ENCODE results near the gene ANKRD55. TPM values are rescaled to one million over a fixed set of nuclear protein-coding genes. Genes with fewer than 3 reads are reported as not detected.

The ANKRD55 gene
- total and polyA plus RNA-seq, 2 donors (not counting 1 experiment from before 2014, with no cell fraction given), result not detected

- no peak overlapping the region for H3K4me3 ChIP-seq (replicated peaks in 1 of 4; ENCODE audit: control extremely low read depth in 1 of 4, insufficient read depth in 1 of 4, low read depth in 3 of 4, low read length in 4 of 4)
- H3K27me3 ChIP-seq (ENCODE audit: control insufficient read depth, insufficient read depth, low read length), result no peaks in the 10 kb centered on the region
- no peaks in the 10 kb centered on the region for H3K79me2 ChIP-seq (ENCODE audit: control insufficient read depth, insufficient read depth, low read length)
- H3K36me3 ChIP-seq (ENCODE audit: control insufficient read depth, insufficient read depth, low read length), result no peaks in the 10 kb centered on the region
- peaks cover 10% of the 10 kb centered on the region for H3K4me1 ChIP-seq (ENCODE audit: control insufficient read depth, extremely low read depth, insufficient read depth, low read length)
- H3K4me2 ChIP-seq (ENCODE audit: extremely low read depth, insufficient read depth, low read length), result no peak overlapping the region
- no peaks in the 10 kb centered on the region for H4K20me1 ChIP-seq (ENCODE audit: control insufficient read depth, extremely low read depth, insufficient read depth, low read length)
- no peak overlapping the region for H3K9ac ChIP-seq (ENCODE audit: insufficient read depth, low read length)
- H2AFZ ChIP-seq (ENCODE audit: low read length), result no peak overlapping the region
- DNase-seq (ENCODE audit: low read depth in 2 of 2), result no peak
- no peak overlapping the region for H3K27ac ChIP-seq (ENCODE audit: insufficient read depth, low read length)
- H3K9me3 ChIP-seq (ENCODE audit: control insufficient read depth, insufficient read depth, low read depth, low read length), result no peaks in the 10 kb centered on the region
- TF ChIP-seq EZH2 (IDR thresholded peaks at IDR 0.05; ENCODE audit: low read length, missing control alignments) (no peak), CTCF (conservative IDR thresholded peaks at IDR 0.05 in 1 of 2, IDR thresholded peaks at IDR 0.05 in 1 of 2; ENCODE audit: low read depth in 1 of 2, low read length in 2 of 2) (no peak)
Measured at GRCh38 chr5:56090793-56091460, 142.2 kb downstream of the ANKRD55 start.

- H3K4me3 ChIP-seq (replicated peaks in 1 of 4; ENCODE audit: control extremely low read depth in 1 of 4, insufficient read depth in 1 of 4, low read depth in 3 of 4, low read length in 4 of 4), result no peak overlapping the region
- peaks cover 10% of the 10 kb centered on the region for H3K4me1 ChIP-seq (ENCODE audit: control insufficient read depth, extremely low read depth, insufficient read depth, low read length)
- no peak overlapping the region for H3K4me2 ChIP-seq (ENCODE audit: extremely low read depth, insufficient read depth, low read length)
- no peaks in the 10 kb centered on the region for H4K20me1 ChIP-seq (ENCODE audit: control insufficient read depth, extremely low read depth, insufficient read depth, low read length)
- H3K79me2 ChIP-seq (ENCODE audit: control insufficient read depth, insufficient read depth, low read length), result no peaks in the 10 kb centered on the region
- TF ChIP-seq EZH2 (IDR thresholded peaks at IDR 0.05; ENCODE audit: low read length, missing control alignments) (no peak), CTCF (conservative IDR thresholded peaks at IDR 0.05 in 1 of 2, IDR thresholded peaks at IDR 0.05 in 1 of 2; ENCODE audit: low read depth in 1 of 2, low read length in 2 of 2) (no peak)
- DNase-seq (ENCODE audit: low read depth in 2 of 2), result peak in 1 of 2 donors; percentile 85
- H3K9me3 ChIP-seq (ENCODE audit: control insufficient read depth, insufficient read depth, low read depth, low read length), result no peaks in the 10 kb centered on the region
- H3K27ac ChIP-seq (ENCODE audit: insufficient read depth, low read length), result no peak overlapping the region
- H3K27me3 ChIP-seq (ENCODE audit: control insufficient read depth, insufficient read depth, low read length), result no peaks in the 10 kb centered on the region
- H2AFZ ChIP-seq (ENCODE audit: low read length), result no peak overlapping the region
- no peak overlapping the region for H3K9ac ChIP-seq (ENCODE audit: insufficient read depth, low read length)
- H3K36me3 ChIP-seq (ENCODE audit: control insufficient read depth, insufficient read depth, low read length), result no peaks in the 10 kb centered on the region
Measured at GRCh38 chr5:56088967-56089829, 143.9 kb downstream of the ANKRD55 start.

- DNase-seq (ENCODE audit: low read depth in 2 of 2), result peak in 1 of 2 donors; percentile 15
- H3K4me2 ChIP-seq (ENCODE audit: extremely low read depth, insufficient read depth, low read length), result no peak overlapping the region
- no peaks in the 10 kb centered on the region for H3K36me3 ChIP-seq (ENCODE audit: control insufficient read depth, insufficient read depth, low read length)
Measured at GRCh38 chr5:56088431-56088949, 144.6 kb downstream of the ANKRD55 start.

More at GRCh38 chr5:56088431-56088949, 144.6 kb downstream of the ANKRD55 start:
- Histone ChIP-seq H3K27me3 (ENCODE audit: control insufficient read depth, insufficient read depth, low read length) (no peaks in the 10 kb centered on the region), H3K9ac (ENCODE audit: insufficient read depth, low read length) (no peak overlapping the region), H3K9me3 (ENCODE audit: control insufficient read depth, insufficient read depth, low read depth, low read length) (no peaks in the 10 kb centered on the region), H2AFZ (ENCODE audit: low read length) (no peak overlapping the region), H3K27ac (ENCODE audit: insufficient read depth, low read length) (no peak overlapping the region), H3K4me3 (replicated peaks in 1 of 4; ENCODE audit: control extremely low read depth in 1 of 4, insufficient read depth in 1 of 4, low read depth in 3 of 4, low read length in 4 of 4) (no peak overlapping the region), H3K4me1 (ENCODE audit: control insufficient read depth, extremely low read depth, insufficient read depth, low read length) (peaks cover 10% of the 10 kb centered on the region), H3K79me2 (ENCODE audit: control insufficient read depth, insufficient read depth, low read length) (no peaks in the 10 kb centered on the region), H4K20me1 (ENCODE audit: control insufficient read depth, extremely low read depth, insufficient read depth, low read length) (no peaks in the 10 kb centered on the region)
- TF ChIP-seq EZH2 (IDR thresholded peaks at IDR 0.05; ENCODE audit: low read length, missing control alignments), result no peak
- TF ChIP-seq CTCF (conservative IDR thresholded peaks at IDR 0.05 in 1 of 2, IDR thresholded peaks at IDR 0.05 in 1 of 2; ENCODE audit: low read depth in 1 of 2, low read length in 2 of 2), result no peak

Measured in fibroblast of lung (primary cell).